ENCODE data around the gene OSBP2. TPM values are rescaled to one million over a fixed set of nuclear protein-coding genes. Genes with fewer than 3 reads are reported as not detected.
"Not testable (repeated sequence)": the region's sequence is repeated elsewhere in the genome, so short reads cannot be mapped to it uniquely, and the experiment has no call there.

Gene OSBP2
- total RNA-seq = 1.4 TPM
- long read RNA-seq, partial matches to known transcripts = 4 of 13 reads
- long read RNA-seq, other reads (novel, unspliced or antisense) = 9 of 13 reads

- DNase-seq (ENCODE audit: low spot score) = peak; percentile 87
Observed at GRCh38 chr22:30694640-30695350, at the start of gene OSBP2. TSS of gene OSBP2 (plus strand) at chr22:30694874. CDS start at chr22:30694910, 36 bp downstream.

- no peak for DNase-seq (ENCODE audit: low spot score)
Observed at GRCh38 chr22:30646518-30647160, 48.0 kb upstream of the OSBP2 start.

GRCh38 chr22:30647536-30647935 is 47.1 kb upstream of the OSBP2 start:
- DNase-seq (ENCODE audit: low spot score) = no peak

- no peak for DNase-seq (ENCODE audit: low spot score)
Observed at GRCh38 chr22:30648825-30649224, 45.8 kb upstream of the OSBP2 start.

- DNase-seq (ENCODE audit: low spot score) = no peak
Observed at GRCh38 chr22:30649430-30650007, 45.2 kb upstream of the OSBP2 start.

GRCh38 chr22:30650508-30651116 is 44.1 kb upstream of the OSBP2 start:
- no peak for DNase-seq (ENCODE audit: low spot score)

GRCh38 chr22:30652852-30653251 is 41.8 kb upstream of the OSBP2 start:
- no peak for DNase-seq (ENCODE audit: low spot score)

- no peak for DNase-seq (ENCODE audit: low spot score)
Observed at GRCh38 chr22:30654361-30654760, 40.3 kb upstream of the OSBP2 start.

- no peak for DNase-seq (ENCODE audit: low spot score)
Observed at GRCh38 chr22:30655532-30655931, 39.1 kb upstream of the OSBP2 start.

GRCh38 chr22:30662040-30662439 is 32.6 kb upstream of the OSBP2 start:
- no peak for DNase-seq (ENCODE audit: low spot score)

GRCh38 chr22:30664798-30665197 is 29.9 kb upstream of the OSBP2 start:
- DNase-seq (ENCODE audit: low spot score) = no peak

- DNase-seq (ENCODE audit: low spot score) = no peak
Observed at GRCh38 chr22:30665266-30665665, 29.4 kb upstream of the OSBP2 start.

- DNase-seq (ENCODE audit: low spot score) = no peak
Observed at GRCh38 chr22:30665786-30666185, 28.9 kb upstream of the OSBP2 start.

- no peak for DNase-seq (ENCODE audit: low spot score)
Observed at GRCh38 chr22:30667107-30667493, 27.6 kb upstream of the OSBP2 start.

- DNase-seq (ENCODE audit: low spot score) = peak; percentile 99
Observed at GRCh38 chr22:30667494-30668385, 26.9 kb upstream of the OSBP2 start, which contains the start of gene DUSP18. TSS of gene DUSP18 (minus strand) at chr22:30667875. CDS start at chr22:30664003, 3,872 bp downstream.

GRCh38 chr22:30668386-30668710 is 26.3 kb upstream of the OSBP2 start:
- DNase-seq (ENCODE audit: low spot score) = no peak

GRCh38 chr22:30671071-30671470 is 23.6 kb upstream of the OSBP2 start:
- no peak for DNase-seq (ENCODE audit: low spot score)

GRCh38 chr22:30673136-30673535 is 21.5 kb upstream of the OSBP2 start:
- DNase-seq (ENCODE audit: low spot score) = no peak

- DNase-seq (ENCODE audit: low spot score) = no peak
Observed at GRCh38 chr22:30674482-30674881, 20.2 kb upstream of the OSBP2 start.

- no peak for DNase-seq (ENCODE audit: low spot score)
Observed at GRCh38 chr22:30675436-30675835, 19.2 kb upstream of the OSBP2 start.

- DNase-seq (ENCODE audit: low spot score) = not testable (repeated sequence)
Observed at GRCh38 chr22:30676565-30676964, 18.1 kb upstream of the OSBP2 start.
